IMR-90 (cell line): ENCODE data around the gene NRCAM. TPM values are rescaled to one million over a fixed set of nuclear protein-coding genes. Genes with fewer than 3 reads are reported as not detected.
A peak's percentile ranks its signal among the peaks of the same experiment; 100 is the strongest.

Experiments used
- ATAC-seq: fragments of 200-7000 bp; cut with Tn5 transposase; 2 replicates; pipeline ENCODE4 v1.9.1; 2020; ENCODE audit warnings: low read depth, mild to moderate bottlenecking, moderate library complexity
- BruUV-seq: library from RNA; stranded (reverse); fragments of 400-500 nt; replicated peaks from 2 replicates; lab custom pipeline; 2021; lab: Mats Ljungman, UMichigan
- CTCF ChIA-PET: fragments of 300-600 bp; formaldehyde crosslinking; extraction: SDS; loops from one replicate; lab custom pipeline; 2021; ENCODE audit warnings: antibody characterized with exemption; lab: Yijun Ruan, JAX
- POLR2A ChIA-PET: fragments of 300-600 bp; sonication (Branson Sonifier 250); formaldehyde crosslinking; loops from one replicate; lab custom pipeline; 2022; ENCODE audit warnings: antibody characterized with exemption; ENCODE audit not compliant: unreplicated experiment; lab: Charles Lee
- DNase-seq: peaks from one replicate; pipeline ENCODE4 v3.0.0; 2013
- H2AFZ ChIP-seq: replicated peaks from 2 replicates; pipeline ENCODE3; 2013; ENCODE audit warnings: low read length, mild to moderate bottlenecking; ENCODE audit not compliant: poor library complexity
- H2AK5ac ChIP-seq: 2 replicates; pipeline ENCODE4 v1.6.1; 2013; ENCODE audit warnings: low read depth, low read length, inconsistent platforms
- H2AK9ac ChIP-seq: replicated peaks from 2 replicates; pipeline ENCODE3; 2013; ENCODE audit warnings: mild to moderate bottlenecking, low read depth, low read length, moderate library complexity; ENCODE audit not compliant: poor library complexity
- H2BK120ac ChIP-seq: 2 replicates; pipeline ENCODE4 v1.6.1; 2013; ENCODE audit warnings: low read depth, low read length, inconsistent platforms
- H2BK15ac ChIP-seq: 3 replicates; pipeline ENCODE4 v1.6.1; 2013; ENCODE audit warnings: low read depth, low read length, inconsistent platforms
- H2BK20ac ChIP-seq: 2 replicates; pipeline ENCODE4 v1.6.1; 2013; ENCODE audit warnings: low read depth, mild to moderate bottlenecking, inconsistent platforms, low read length, moderate library complexity
- H2BK5ac ChIP-seq: 2 replicates; pipeline ENCODE4 v1.6.1; 2013; ENCODE audit warnings: mild to moderate bottlenecking, low read depth, low read length, inconsistent platforms; ENCODE audit not compliant: poor library complexity, severe bottlenecking
- H3K14ac ChIP-seq: replicated peaks from 2 replicates; pipeline ENCODE4 v1.6.1; 2013; ENCODE audit warnings: low read depth, low read length, inconsistent platforms
- H3K18ac ChIP-seq: 2 replicates; pipeline ENCODE4 v1.6.1; 2013; ENCODE audit warnings: low read depth, low read length, control low read depth
- H3K23ac ChIP-seq: 2 replicates; pipeline ENCODE4 v1.6.1; 2013; ENCODE audit warnings: low read depth, low read length, inconsistent platforms
- H3K27ac ChIP-seq: 2 replicates; pipeline ENCODE4 v1.5.1; 2013; ENCODE audit warnings: mild to moderate bottlenecking, control low read depth, low read length; ENCODE audit not compliant: insufficient read depth
- H3K27me3 ChIP-seq: 2 replicates; pipeline ENCODE4 v1.6.1; 2013; ENCODE audit warnings: low read length; ENCODE audit not compliant: control insufficient read depth, insufficient read depth
- H3K36me3 ChIP-seq: 2 replicates; pipeline ENCODE4 v1.6.1; 2013; ENCODE audit warnings: low read length, mixed read lengths; ENCODE audit not compliant: control insufficient read depth, insufficient read depth
- H3K4ac ChIP-seq: 2 replicates; pipeline ENCODE4 v1.6.1; 2013; ENCODE audit warnings: low read depth, low read length, inconsistent platforms
- H3K4me1 ChIP-seq: 2 replicates; pipeline ENCODE4 v1.6.1; 2013; ENCODE audit warnings: low read length, mixed read lengths; ENCODE audit not compliant: control insufficient read depth, insufficient read depth
- H3K4me2 ChIP-seq: 2 replicates; pipeline ENCODE4 v1.6.1; 2013; ENCODE audit warnings: low read depth, mild to moderate bottlenecking, control low read depth, low read length, moderate library complexity
- H3K4me3 ChIP-seq: 2 replicates; pipeline ENCODE4 v1.5.1; 2013; ENCODE audit warnings: low read depth, mild to moderate bottlenecking, control low read depth, low read length, moderate library complexity; ENCODE audit not compliant: insufficient read depth
- H3K56ac ChIP-seq: 2 replicates; pipeline ENCODE4 v1.6.1; 2013; ENCODE audit warnings: low read length, inconsistent platforms; ENCODE audit not compliant: insufficient read depth; ENCODE audit errors: extremely low read depth
- H3K79me1 ChIP-seq, 2 experiments: 2 replicates each; pipeline ENCODE4 v1.6.1; 2013; ENCODE audit warnings: low read length in 2 of 2, inconsistent platforms in 1 of 2, low read depth in 1 of 2
- H3K9ac ChIP-seq: 2 replicates; pipeline ENCODE4 v1.6.1; 2013; ENCODE audit warnings: low read depth, low read length, control low read depth
- H3K9me1 ChIP-seq: 2 replicates; pipeline ENCODE4 v1.6.1; 2013; ENCODE audit warnings: low read length, inconsistent platforms; ENCODE audit not compliant: insufficient read depth
- H3K9me3 ChIP-seq: 2 replicates; pipeline ENCODE4 v1.6.1; 2013; ENCODE audit warnings: low read length; ENCODE audit not compliant: control insufficient read depth, insufficient read depth
- H4K20me1 ChIP-seq: 2 replicates; pipeline ENCODE4 v1.6.1; 2013; ENCODE audit warnings: low read length, inconsistent platforms; ENCODE audit not compliant: insufficient read depth
- H4K5ac ChIP-seq: 2 replicates; pipeline ENCODE4 v1.6.1; 2013; ENCODE audit warnings: mild to moderate bottlenecking, low read depth, low read length, control low read depth
- H4K8ac ChIP-seq, 2 experiments: 2 replicates each; pipeline ENCODE4 v1.6.1; 2013; ENCODE audit warnings: low read depth in 2 of 2, low read length in 2 of 2, control low read depth in 1 of 2, inconsistent platforms in 1 of 2
- H4K91ac ChIP-seq: 2 replicates; pipeline ENCODE4 v1.6.1; 2013; ENCODE audit warnings: low read depth, low read length, inconsistent platforms; ENCODE audit not compliant: insufficient read depth
- BHLHE40 ChIP-seq: fragments of 150-350 bp; IDR thresholded peaks from 2 replicates; pipeline ENCODE4 v1.6.1; 2016; ENCODE audit warnings: mild to moderate bottlenecking, low read depth, low read length
- CHD1 ChIP-seq: IDR thresholded peaks from 2 replicates; pipeline ENCODE4 v1.6.1; 2012; ENCODE audit warnings: low read depth, low read length, improper control_type of control experiment
- ELK1 ChIP-seq: fragments of 150-350 bp; IDR thresholded peaks from 2 replicates; pipeline ENCODE4 v1.6.1; 2016; ENCODE audit warnings: low read depth, mild to moderate bottlenecking, low read length, moderate library complexity, borderline replicate concordance
- MAFK ChIP-seq: IDR thresholded peaks from 2 replicates; pipeline ENCODE4 v1.6.1; 2012; ENCODE audit warnings: low read depth, low read length, improper control_type of control experiment
- MAZ ChIP-seq: IDR thresholded peaks from 2 replicates; pipeline ENCODE4 v1.6.1; 2012; ENCODE audit warnings: low read depth, mild to moderate bottlenecking, low read length, improper control_type of control experiment, moderate library complexity, borderline replicate concordance
- MXI1 ChIP-seq: IDR thresholded peaks from 2 replicates; pipeline ENCODE4 v1.6.1; 2012; ENCODE audit warnings: low read depth, mild to moderate bottlenecking, low read length, moderate library complexity, borderline replicate concordance
- POLR2A ChIP-seq: IDR thresholded peaks from 2 replicates; pipeline ENCODE4 v1.6.1; 2012; ENCODE audit warnings: mild to moderate bottlenecking, low read depth, low read length
- RAD21 ChIP-seq: IDR thresholded peaks from 2 replicates; pipeline ENCODE4 v1.6.1; 2012; ENCODE audit warnings: low read length, improper control_type of control experiment
- RCOR1 ChIP-seq: IDR thresholded peaks from 2 replicates; pipeline ENCODE4 v1.6.1; 2012; ENCODE audit warnings: mild to moderate bottlenecking, low read length, improper control_type of control experiment; ENCODE audit not compliant: insufficient replicate concordance
- RFX5 ChIP-seq: IDR thresholded peaks from 2 replicates; pipeline ENCODE4 v1.8.0; 2012; ENCODE audit warnings: low read depth, mild to moderate bottlenecking, low read length, moderate library complexity
- SMC3 ChIP-seq: fragments of 150-350 bp; IDR thresholded peaks from 2 replicates; pipeline ENCODE4 v1.6.1; 2016; ENCODE audit warnings: low read depth, mild to moderate bottlenecking, antibody characterized with exemption, low read length, moderate library complexity
- WGBS, 2 experiments: methylation state at CpG; one replicate each; pipeline versions ENCODE4 v1.1.5 to v1.1.7; 2013; ENCODE audit warnings: missing lambda C conversion rate in 2 of 2; ENCODE audit not compliant: insufficient read length in 1 of 2; ENCODE audit errors: extremely low coverage in 2 of 2; 5-methylcytosine and 5-hydroxymethylcytosine counted together
- dilution Hi-C: fragments of 300-500 bp; cut with HindIII; formaldehyde crosslinking; loops from one replicate; pipeline ENCODE4 v1.14.3; 2018; ENCODE audit warnings: low sequenced_read_pairs; ENCODE audit not compliant: unreplicated experiment
- in situ Hi-C: fragments of 300-500 bp; cut with MboI; formaldehyde crosslinking; loops from 3 replicates; pipeline ENCODE4 v1.14.3; 2019; ENCODE audit warnings: low sequenced_read_pairs, inconsistent platforms, mixed read lengths
- intact Hi-C: fragments of 100-400 bp; cut with micrococcal nuclease; formaldehyde crosslinking; loops from 2 replicates; pipeline ENCODE4 v1.10.0; 2022
- polyA plus RNA-seq, 3 experiments: library from polyadenylated mRNA; depleted of rRNA; stranded (reverse); fragments of >200 nt; gene quantifications; 2 replicates each; pipeline ENCODE4 v1.2.3, GENCODE V29; 2012; ENCODE audit warnings: low replicate concordance in 1 of 3
- total RNA-seq: library from RNA; depleted of rRNA; stranded (reverse); fragments of >200 nt; gene quantifications from 2 replicates; pipeline ENCODE4 v1.2.3, GENCODE V29; 2012

Gene NRCAM
- total and polyA plus RNA-seq, 2 of the 4 experiments (the other 2 are of a cell fraction) = 0.46 to 1.1 TPM

DNA sequence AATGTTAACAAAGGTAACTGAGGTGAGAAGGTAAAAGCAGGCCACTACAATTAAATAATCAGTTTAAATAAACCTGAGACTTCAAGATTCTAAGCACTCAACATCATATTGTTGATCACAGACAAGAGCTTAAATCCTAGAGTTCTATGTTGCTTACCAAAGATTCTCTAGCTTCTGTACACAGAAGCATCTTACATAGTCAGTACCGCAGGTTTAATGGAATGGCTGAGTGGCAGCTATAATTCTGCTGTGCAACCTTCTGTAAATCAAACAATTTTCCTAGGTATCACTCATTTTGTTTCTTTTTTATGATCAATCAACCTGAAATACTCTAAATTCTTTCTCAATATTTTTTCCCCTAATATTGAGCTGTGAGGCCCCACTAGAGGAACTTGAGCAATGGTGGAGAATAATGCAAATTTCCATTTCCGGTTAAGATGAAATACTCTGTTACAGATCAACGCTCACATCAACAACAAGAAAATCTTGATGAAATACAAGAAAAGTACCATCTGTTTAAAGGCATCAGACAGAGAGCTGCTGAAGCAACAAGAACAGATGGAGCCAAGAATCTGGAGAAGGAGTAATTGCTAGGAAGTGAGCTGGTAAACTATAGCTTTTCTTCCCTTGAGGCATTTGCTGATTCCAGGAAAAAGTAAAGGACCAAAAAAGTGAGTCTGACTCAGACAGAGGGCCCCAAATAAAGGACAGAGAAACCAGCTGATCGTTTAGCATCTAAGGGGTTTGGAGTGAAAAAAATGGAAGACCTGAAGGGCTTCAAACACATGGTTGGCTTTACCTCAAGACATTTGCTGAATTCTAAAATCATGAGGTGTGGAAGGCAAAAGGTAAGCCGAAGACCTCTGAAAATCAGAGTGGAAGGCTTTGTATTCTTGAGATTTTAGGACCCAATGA, 47.1 kb upstream of the NRCAM start:
- peaks cover 11% of the 10 kb centered on the region for H3K4me1 ChIP-seq
- H4K91ac ChIP-seq = no peak overlapping the region
- H3K56ac ChIP-seq = no peak overlapping the region
- peak; percentile 56 for DNase-seq
- H2AK5ac ChIP-seq = no peak overlapping the region
- in situ Hi-C loops = no loop called here
- peak; percentile 49 for ATAC-seq
- ChIA-PET CTCF (interaction anchor here (1.0 to 1.1 kb wide), 2 partner anchors 49 to 324 kb away, joined by 3 read pairs; no protein-coding TSS in a partner anchor), POLR2A (interaction anchor here (0.7 kb wide), 1 partner anchor 9 kb away, joined by 3 read pairs; no protein-coding TSS in a partner anchor)
- no peak overlapping the region for H3K4me3 ChIP-seq
- no peak overlapping the region for H2BK20ac ChIP-seq
- H3K4me2 ChIP-seq = peak overlapping the region; percentile 61; the same call in 1 of the 2 replicates
- H3K9me3 ChIP-seq = no peaks in the 10 kb centered on the region
- no peak overlapping the region for H3K4ac ChIP-seq
- no peak overlapping the region for H2BK15ac ChIP-seq
- 0 out of 4 replicates have a peak overlapping the region, but pooled peaks of 1 of the 2 experiments have one; percentile 18 for H4K8ac ChIP-seq
- H3K18ac ChIP-seq = peak overlapping the region; percentile 52; the same call in 1 of the 2 replicates
- H3K79me1 ChIP-seq = peaks cover 6% of the 10 kb centered on the region in 2 experiments; a peak in 2 of 4 replicates
- H2AFZ ChIP-seq = no peak overlapping the region
- no peaks in the 10 kb centered on the region for H4K20me1 ChIP-seq
- H4K5ac ChIP-seq = peak overlapping the region; percentile 69; the same call in 1 of the 2 replicates
- H2BK120ac ChIP-seq = no peak overlapping the region
- 0 out of 2 replicates have a peak overlapping the region, but pooled peaks have one; percentile 16 for H3K14ac ChIP-seq
- H2AK9ac ChIP-seq = no peak overlapping the region
- dilution Hi-C loops = no loop called here
- peak overlapping the region; percentile 54 for H2BK5ac ChIP-seq
- TF ChIP-seq MXI1 = no peak
- no peak for TF ChIP-seq RAD21
- no peak for TF ChIP-seq POLR2A
- no peak for TF ChIP-seq MAZ
- no peak for TF ChIP-seq SMC3
- TF ChIP-seq BHLHE40 = no peak
- TF ChIP-seq MAFK = no peak
- no peak for TF ChIP-seq RFX5
- TF ChIP-seq RCOR1 = no peak
- no peak for TF ChIP-seq ELK1
- TF ChIP-seq CHD1 = no peak
- BruUV-seq = no TSS peak
- H3K27ac ChIP-seq = peak overlapping the region; percentile 27; the same call in 1 of the 2 replicates
- H3K36me3 ChIP-seq = peaks cover 6% of the 10 kb centered on the region
- 57% methylated on average over 2 of the region's 5 CpGs; no CpG with 5 or more reads in 1 of the 2 experiments for WGBS, 2 experiments
- no peak overlapping the region; the same call in 1 of the 2 replicates for H3K9ac ChIP-seq
- no peak overlapping the region for H3K23ac ChIP-seq
- no peaks in the 10 kb centered on the region for H3K9me1 ChIP-seq
- intact Hi-C loops = no loop called here
- H3K27me3 ChIP-seq = no peaks in the 10 kb centered on the region
